ENCODE measurements around the gene PRR16. TPM values are rescaled to one million over a fixed set of nuclear protein-coding genes. Genes with fewer than 3 reads are reported as not detected.
A peak's percentile ranks its signal among the peaks of the same experiment; 100 is the strongest.

PRR16 gene
- total RNA-seq, 1 donor from 2014 or later, result 18.3 TPM

DNA sequence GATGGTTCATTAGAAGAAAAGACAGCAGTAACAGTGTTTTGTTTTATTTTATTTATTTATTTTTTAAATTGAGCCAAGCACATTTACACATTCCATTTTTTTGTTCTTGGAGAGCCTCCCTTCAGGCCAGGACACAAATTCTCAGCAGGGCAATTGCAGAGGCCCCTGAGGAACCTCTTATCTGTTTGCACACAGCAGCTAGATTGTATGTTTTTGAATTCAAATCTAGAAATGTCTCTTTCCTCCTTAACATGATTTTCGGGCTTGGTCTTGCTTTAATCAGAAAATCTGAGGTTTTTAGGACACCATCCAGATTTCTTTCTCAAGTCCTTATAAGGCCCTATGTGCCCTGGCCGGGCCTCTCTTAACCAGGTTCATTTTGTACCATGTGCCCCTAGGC, 76.0 kb downstream of the PRR16 start:
- Mint-ChIP-seq H3K27ac (ENCODE audit: unreplicated experiment) (peak overlapping the region; percentile 62), H3K27me3 (ENCODE audit: unreplicated experiment) (no peaks in the 10 kb centered on the region), H3K4me1 (ENCODE audit: unreplicated experiment) (peaks cover 43% of the 10 kb centered on the region), H3K9me3 (ENCODE audit: unreplicated experiment) (no peaks in the 10 kb centered on the region), H3K36me3 (ENCODE audit: unreplicated experiment) (no peaks in the 10 kb centered on the region), H3K4me3 (ENCODE audit: unreplicated experiment) (no peak overlapping the region)
- TF ChIP-seq, protein P1, sequence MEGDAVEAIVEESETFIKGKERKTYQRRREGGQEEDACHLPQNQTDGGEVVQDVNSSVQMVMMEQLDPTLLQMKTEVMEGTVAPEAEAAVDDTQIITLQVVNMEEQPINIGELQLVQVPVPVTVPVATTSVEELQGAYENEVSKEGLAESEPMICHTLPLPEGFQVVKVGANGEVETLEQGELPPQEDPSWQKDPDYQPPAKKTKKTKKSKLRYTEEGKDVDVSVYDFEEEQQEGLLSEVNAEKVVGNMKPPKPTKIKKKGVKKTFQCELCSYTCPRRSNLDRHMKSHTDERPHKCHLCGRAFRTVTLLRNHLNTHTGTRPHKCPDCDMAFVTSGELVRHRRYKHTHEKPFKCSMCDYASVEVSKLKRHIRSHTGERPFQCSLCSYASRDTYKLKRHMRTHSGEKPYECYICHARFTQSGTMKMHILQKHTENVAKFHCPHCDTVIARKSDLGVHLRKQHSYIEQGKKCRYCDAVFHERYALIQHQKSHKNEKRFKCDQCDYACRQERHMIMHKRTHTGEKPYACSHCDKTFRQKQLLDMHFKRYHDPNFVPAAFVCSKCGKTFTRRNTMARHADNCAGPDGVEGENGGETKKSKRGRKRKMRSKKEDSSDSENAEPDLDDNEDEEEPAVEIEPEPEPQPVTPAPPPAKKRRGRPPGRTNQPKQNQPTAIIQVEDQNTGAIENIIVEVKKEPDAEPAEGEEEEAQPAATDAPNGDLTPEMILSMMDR (IDR thresholded peaks at IDR 0.05), result no peak
- no peak for DNase-seq (ENCODE audit: extremely low spot score, unreplicated experiment)

DNA sequence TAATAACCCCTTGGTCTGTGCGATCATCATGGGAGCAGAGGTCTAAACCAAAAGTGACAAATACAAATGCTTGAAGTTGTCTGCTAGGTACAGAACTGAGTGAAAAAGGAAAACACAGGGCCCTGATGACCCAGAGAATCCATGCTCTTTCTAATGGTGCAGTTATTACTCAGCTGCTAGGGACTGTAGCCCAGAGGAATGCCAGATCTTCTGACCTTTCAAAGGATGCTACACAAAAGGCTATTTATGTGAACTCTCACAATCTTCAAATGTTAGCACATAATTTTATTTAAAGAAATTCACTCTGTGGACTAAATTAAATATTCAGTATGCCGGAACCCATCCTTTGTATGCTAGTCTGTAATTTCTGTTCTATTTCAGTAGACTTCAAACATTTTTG, 79.9 kb downstream of the PRR16 start:
- TF ChIP-seq, protein P1 (IDR thresholded peaks at IDR 0.05), result no peak
- Mint-ChIP-seq H3K4me1 (ENCODE audit: unreplicated experiment) (peaks cover 51% of the 10 kb centered on the region), H3K27ac (ENCODE audit: unreplicated experiment) (peak overlapping the region; percentile 59), H3K27me3 (ENCODE audit: unreplicated experiment) (no peaks in the 10 kb centered on the region), H3K4me3 (ENCODE audit: unreplicated experiment) (no peak overlapping the region), H3K9me3 (ENCODE audit: unreplicated experiment) (no peaks in the 10 kb centered on the region), H3K36me3 (ENCODE audit: unreplicated experiment) (no peaks in the 10 kb centered on the region)
- DNase-seq (ENCODE audit: extremely low spot score, unreplicated experiment), result no peak

DNA sequence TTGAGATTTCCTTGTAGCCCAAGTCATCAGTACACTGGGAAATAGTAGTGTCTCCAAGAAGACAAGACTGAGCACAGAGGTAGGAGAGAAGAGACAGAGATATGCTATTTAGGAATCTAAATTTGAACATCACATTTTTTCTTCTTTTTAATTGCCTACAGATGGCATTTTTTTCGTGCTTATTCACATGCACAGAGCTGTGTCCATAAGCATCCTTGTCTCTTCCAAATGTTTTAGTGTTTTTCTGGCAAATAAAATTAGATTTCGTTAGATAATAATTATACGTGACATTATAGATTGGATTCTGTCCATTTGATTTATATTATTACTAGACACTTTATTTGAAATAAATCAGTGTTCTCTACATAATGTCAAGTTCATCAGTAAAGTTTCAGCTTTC, 80.9 kb downstream of the PRR16 start:
- TF ChIP-seq, protein P1 (IDR thresholded peaks at IDR 0.05), result no peak
- Mint-ChIP-seq H3K27ac (ENCODE audit: unreplicated experiment) (no peak overlapping the region), H3K36me3 (ENCODE audit: unreplicated experiment) (no peaks in the 10 kb centered on the region), H3K4me3 (ENCODE audit: unreplicated experiment) (no peak overlapping the region), H3K9me3 (ENCODE audit: unreplicated experiment) (no peaks in the 10 kb centered on the region), H3K4me1 (ENCODE audit: unreplicated experiment) (peaks cover 48% of the 10 kb centered on the region), H3K27me3 (ENCODE audit: unreplicated experiment) (no peaks in the 10 kb centered on the region)
- no peak for DNase-seq (ENCODE audit: extremely low spot score, unreplicated experiment)

DNA sequence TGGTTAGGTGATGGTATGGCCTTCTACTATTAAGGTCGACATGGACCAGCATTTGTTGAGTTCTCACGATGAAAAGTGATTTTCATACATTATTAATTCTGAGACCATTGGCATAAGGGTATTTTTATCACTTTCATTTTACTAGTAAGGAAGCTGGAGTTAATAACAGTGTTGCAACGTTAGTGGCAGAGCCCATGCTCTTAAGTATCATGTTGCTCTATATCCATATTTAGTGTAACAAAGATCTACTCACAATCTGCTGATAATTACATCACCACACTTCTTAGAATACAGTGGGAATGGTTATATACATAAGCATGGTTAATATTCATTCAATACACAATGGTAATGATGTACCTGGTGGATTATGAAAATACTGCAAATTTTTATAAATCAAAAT, 81.9 kb downstream of the PRR16 start:
- H3K4me1 Mint-ChIP-seq (ENCODE audit: unreplicated experiment), result peaks cover 43% of the 10 kb centered on the region
- H3K36me3 Mint-ChIP-seq (ENCODE audit: unreplicated experiment), result peaks cover 2% of the 10 kb centered on the region

DNA sequence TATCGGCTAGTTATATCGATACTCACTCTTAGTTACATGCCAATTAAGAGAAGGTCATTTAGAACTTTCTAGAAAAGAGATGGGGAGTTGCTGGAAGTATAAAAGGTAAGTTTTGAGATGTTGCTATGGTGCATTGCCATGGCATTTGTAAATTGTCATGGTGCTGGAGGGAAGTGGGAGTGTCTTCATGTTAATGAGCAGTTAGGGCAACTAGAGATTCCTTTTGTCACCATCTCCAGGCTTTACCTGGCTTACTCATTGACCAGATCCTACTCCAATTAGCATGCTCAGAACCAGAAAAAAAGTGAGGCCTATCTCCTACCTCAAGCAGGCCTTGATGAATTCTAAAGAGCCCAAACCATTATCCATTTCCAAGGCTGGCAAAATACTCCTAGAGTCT, 82.8 kb downstream of the PRR16 start:
- H3K36me3 Mint-ChIP-seq (ENCODE audit: unreplicated experiment), result peaks cover 2% of the 10 kb centered on the region
- peaks cover 36% of the 10 kb centered on the region for H3K4me1 Mint-ChIP-seq (ENCODE audit: unreplicated experiment)
- H3K9me3 Mint-ChIP-seq (ENCODE audit: unreplicated experiment), result no peaks in the 10 kb centered on the region
- no peaks in the 10 kb centered on the region for H3K27me3 Mint-ChIP-seq (ENCODE audit: unreplicated experiment)
- no peak overlapping the region for H3K4me3 Mint-ChIP-seq (ENCODE audit: unreplicated experiment)
- H3K27ac Mint-ChIP-seq (ENCODE audit: unreplicated experiment), result no peak overlapping the region
- TF ChIP-seq, protein P1 (IDR thresholded peaks at IDR 0.05), result no peak
- DNase-seq (ENCODE audit: extremely low spot score, unreplicated experiment), result no peak

More for the DNA sequence above, 81.9 kb downstream of the PRR16 start:
- DNase-seq (ENCODE audit: extremely low spot score, unreplicated experiment), result no peak
- Mint-ChIP-seq H3K4me3 (ENCODE audit: unreplicated experiment) (no peak overlapping the region), H3K27me3 (ENCODE audit: unreplicated experiment) (no peaks in the 10 kb centered on the region), H3K27ac (ENCODE audit: unreplicated experiment) (peak overlapping the region; percentile 39), H3K9me3 (ENCODE audit: unreplicated experiment) (no peaks in the 10 kb centered on the region)
- TF ChIP-seq, protein P1 (IDR thresholded peaks at IDR 0.05), result no peak
